Ecto neural progenitor cell (in vitro differentiated cells): ENCODE data around the gene ARL4D.

Source experiments
- DNase-seq: peaks from one replicate; pipeline ENCODE4 v3.0.0-alpha.2; 2018; ENCODE audit warnings: low spot score

The ARL4D gene

DNA sequence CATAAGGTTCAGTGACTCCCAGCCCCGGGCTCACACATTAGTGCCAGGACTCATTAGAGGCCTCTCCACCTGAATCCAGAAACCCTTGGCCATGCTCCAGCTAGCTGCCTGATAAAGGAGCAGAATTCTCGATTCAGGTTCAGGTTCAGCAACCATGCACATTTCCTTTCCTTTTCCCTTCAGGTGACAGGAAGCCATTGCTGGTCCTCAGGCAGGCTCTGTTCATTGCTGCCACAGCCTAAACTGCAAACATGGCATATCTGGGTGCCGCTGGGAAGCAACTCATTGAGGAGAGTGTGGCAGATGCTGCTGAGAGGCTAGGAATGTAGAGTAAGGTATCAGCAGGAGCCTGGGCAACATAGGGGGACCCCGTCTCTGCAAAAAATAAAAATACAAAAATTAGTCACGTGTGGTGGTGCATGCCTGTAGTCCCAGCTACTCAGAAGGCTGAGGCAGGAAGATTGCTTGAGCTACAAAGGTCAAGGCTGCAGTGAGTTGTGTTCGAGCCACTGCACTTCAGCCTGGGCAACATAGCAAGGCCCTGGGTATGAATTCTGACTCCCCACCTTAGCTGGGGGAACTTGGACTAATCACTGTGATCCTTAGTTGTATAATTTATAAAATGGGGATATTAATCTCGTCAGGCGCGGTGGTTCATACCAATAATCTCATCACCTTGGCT, 28.7 kb downstream of the ARL4D start:
- no peak for DNase-seq

DNA sequence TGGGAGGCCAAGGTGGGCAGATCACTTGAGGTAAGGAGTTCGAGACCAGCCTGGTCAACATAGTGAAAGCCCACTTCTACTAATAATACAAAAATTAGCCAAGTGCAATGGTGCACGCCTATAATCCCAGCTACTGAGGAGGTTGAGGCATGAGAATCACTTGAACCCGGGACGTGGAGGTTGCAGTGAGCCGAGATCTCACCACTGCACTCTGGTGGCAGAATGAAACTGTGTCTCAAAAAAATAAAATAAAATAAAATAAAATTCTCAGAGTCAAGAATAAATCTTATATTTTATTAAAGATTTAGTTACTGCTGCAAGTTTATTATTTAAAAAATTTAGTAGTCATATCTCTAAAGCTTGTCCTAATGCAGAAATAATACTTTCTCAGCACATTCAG, 29.7 kb downstream of the ARL4D start:
- DNase-seq = no peak

DNA sequence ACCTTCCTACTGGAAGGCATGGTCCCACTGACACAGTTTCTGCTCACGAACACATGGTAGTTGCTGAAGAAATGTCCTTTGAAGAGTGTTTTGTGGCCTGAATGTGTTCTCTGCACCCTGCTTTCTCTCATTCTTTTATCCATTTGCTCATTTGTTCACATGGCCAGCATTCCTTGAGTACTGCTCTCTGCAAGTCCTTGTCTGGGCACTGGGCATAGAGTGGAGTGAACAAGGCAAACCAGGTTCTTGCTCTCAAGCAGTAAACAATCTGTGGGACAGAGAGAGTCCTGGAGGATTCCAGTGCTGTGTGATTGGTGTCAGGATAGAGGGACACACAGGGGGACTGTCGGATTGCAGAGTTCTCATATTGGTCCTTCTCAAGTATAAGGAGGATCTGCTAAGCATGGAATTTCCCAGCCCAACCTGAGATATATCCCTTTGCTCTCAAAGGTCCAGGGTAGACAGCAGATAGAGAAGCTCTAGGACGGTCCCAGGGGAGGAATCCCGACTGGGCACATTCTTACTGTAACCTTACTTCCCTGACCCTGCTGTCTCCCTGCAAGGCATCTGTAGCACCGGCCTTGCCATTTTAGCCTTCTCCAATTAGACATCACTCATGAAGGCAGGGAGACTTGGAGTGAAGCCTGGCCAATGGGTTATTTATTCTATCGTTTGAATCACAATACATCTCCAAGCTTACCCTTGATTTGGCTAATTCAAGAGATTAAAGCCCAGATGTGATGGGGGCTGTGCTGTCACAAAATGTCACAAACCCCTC, 32.3 kb downstream of the ARL4D start:
- no peak for DNase-seq

DNA sequence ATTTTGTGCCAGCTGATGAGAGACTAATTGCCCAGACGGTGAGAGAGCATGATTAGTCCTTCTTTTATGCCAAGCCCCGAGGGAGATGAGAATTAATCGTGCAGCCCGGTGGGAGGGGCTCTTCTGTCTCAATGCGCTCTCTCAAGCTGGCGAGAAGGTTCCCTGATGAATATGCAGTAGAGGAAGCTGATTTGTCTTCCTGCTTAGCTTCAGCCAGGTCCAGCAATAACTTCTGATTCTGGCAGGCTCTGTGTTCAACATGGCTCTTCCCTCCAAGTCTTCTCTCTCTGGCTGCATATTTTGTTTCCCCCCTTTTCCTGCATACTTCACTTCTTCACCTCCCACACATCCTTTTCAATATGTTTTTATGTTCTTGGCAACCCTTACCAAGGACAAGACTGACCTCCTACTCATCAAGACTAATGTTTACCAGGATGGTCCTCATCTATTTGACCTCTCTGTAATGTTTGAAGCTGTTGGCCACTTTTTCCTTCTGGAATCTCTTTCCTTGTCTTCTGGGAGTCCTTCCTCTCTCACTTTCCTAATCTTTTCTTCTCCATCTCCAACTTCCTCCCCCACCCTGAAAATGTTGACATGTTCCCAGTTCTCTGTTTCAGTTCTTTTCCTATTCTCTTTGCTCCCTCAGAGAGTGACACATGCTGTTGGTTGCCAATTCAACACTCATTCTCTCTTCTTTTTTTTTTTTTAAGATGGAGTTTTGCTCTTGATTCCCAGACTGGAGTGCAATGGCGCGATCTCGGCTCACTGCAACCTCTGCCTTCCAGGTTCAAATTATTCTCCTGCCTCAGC, 33.1 kb downstream of the ARL4D start:
- DNase-seq = no peak

DNA sequence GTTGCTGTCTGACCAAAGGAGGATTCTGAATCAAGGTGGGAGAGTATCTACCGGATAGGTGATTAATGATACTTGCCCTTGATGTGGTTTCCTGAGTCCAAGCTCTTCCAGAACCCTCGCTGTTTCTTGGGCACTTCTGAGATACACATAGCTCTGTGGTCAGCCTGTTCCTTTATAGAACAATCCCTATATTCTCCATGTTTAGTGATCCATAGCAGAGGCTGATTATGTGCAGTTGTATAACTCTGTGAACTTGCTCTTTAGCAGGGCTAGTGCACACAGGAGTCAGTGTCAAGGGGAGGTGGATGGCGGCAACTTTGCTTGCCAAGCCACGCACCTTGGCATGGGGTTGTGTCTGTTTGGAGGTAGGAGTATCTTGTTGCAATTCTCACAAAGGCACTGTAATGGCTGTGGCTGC, 36.1 kb downstream of the ARL4D start:
- no peak for DNase-seq

DNA sequence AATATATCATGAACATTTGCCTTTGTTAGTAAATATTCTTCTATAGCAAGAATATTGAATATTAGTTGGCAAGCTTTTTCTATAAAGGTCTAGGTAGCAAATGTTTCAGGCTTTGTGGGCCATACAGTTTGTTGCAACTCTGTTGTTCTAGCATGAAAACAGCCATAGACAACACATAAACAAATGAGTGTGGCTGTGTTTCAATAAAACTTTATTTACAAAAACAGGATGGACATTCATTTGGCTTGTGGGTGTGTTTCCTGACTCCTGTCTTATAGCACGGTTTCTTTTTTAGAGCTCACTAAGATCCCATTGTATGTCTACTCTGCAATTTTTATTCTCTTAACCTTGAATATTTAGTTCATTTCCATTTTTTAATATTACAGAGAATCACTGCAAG, 39.0 kb downstream of the ARL4D start:
- DNase-seq = no peak

DNA sequence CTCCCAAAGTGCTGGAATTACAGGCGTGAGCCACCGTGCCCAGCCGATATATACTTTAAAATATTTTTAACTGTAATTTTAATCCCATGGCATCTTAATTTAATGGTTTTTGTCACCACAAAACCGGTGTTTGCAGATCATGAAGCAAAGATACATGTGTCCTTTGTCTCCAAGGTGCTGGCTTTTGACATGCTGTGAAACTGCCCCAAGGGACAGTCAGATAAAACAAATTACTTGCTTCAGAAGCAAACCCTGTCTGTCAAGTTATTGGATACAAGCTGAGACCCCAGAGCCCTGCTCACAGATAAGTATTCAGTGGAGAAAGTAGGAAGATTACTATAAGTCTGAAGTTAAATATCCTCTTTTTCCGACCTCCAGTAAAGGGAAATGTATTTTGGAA, 39.8 kb downstream of the ARL4D start:
- DNase-seq = no peak

DNA sequence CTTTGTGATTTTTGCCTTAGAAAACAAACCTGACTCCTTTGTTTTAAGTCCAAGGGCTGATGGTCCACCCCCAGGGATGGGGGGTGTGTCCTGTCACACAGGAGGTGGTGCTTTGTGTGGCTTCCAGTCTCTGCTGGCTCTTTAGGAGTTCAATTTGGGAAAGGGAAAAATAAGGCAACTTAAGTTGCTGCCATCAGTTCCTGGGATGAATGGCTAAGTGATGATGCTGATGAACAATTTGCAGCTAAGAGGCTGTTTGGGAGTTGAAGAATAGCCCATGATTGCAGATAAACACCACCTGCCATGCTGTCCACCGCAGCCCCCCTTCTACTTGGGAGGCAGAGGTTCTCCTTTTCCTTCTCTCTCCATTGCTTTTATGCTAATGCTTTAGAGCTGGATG, 40.2 kb downstream of the ARL4D start:
- no peak for DNase-seq

DNA sequence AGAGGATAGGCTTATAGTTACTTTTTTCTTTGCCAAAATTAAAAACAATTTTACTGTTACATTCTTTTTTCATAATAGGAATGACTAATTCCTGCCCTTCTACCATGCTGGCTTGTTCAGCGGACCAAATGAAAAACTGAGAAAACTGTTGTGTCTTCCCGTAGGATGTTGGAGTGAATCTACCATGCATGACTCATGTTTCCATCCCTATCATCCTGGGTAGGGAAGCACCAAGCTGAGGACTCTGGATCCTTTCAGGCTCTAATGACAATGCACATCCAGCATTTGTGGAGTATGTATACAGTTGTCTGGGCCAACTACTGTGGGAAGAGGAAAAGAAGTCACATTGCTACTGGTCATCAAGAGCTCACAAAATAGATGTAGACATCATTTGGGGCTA, 43.9 kb downstream of the ARL4D start:
- DNase-seq = no peak

DNA sequence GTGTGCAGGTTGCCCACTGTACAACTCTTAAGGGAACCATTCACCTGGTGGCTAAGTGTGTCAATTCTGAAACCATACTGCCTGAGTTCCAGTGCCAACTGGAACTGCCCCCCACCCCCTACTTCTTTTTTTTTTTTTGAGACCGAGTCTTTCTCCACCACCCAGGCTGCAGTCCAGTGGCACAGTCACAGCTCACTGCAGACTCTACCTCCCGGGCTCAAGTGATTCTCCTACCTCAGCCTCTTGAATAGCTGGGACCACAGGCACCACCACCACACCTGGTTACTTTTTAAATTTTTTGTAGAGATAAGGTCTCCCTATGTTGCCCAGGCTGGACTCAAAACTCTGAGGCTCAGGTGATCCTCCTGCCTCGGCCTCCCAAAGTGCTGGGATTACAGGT, 44.6 kb downstream of the ARL4D start:
- DNase-seq = no peak

DNA sequence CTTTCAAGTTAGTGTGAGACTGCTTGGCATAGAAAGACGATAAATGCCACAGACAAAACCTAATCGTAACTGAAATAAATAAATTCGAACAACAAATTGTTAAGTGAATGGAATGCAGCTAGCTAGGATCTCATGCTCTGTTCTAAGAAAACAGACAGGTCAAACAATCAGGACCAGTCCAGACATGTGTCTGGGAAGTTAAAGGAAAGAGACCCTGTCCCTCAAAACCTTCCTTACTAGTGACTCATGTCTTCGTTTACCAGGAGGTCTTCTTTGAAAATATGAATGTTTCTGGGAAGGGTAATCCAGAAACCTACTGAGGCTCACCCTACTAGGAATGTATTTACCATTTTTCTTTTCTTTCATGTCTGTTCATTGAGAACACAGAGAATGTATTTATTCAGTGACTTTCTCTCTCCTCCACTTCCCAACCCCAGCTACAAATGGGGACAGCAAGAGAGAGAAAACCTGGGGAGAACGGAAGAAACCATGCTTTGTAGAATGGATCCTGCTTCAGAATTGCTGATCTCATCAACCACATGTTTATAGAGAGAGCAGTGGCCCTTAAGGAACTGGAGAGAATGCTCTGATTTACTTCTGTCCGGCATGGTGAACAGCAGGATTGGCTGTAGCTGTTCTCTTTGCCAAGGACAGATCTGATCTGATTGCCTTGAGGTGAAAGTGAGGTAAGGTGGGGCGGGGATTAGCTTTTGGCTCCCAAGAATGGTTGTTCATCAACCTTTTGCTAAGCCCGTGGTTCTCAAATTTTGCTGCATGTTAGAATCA, 45.6 kb downstream of the ARL4D start:
- no peak for DNase-seq

DNA sequence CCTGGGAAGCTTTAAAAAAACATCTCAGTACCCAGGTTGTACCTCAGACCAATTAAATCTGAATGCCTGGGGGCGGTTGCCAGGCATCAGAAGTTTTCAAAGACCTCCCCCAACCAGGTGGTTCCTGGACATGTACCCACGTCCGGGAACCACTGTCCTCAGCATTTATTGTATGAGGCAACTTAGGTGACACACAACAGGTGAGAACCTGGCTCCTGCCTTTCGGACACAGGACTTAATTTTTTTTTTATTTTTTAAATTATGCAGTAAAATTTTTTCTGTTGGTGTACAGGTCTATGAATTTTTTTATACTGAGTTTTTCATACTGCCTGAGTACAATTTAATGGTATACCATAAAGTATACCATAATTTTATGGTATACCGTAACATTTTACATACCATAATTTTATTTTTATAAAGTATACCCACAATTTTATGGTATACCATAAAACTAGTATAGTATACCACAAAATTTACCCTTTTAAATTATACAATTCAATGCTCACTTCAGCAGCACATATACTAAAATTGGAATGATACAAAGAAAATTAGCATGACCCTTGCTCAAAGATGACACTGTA, 46.3 kb downstream of the ARL4D start:
- DNase-seq = no peak

DNA sequence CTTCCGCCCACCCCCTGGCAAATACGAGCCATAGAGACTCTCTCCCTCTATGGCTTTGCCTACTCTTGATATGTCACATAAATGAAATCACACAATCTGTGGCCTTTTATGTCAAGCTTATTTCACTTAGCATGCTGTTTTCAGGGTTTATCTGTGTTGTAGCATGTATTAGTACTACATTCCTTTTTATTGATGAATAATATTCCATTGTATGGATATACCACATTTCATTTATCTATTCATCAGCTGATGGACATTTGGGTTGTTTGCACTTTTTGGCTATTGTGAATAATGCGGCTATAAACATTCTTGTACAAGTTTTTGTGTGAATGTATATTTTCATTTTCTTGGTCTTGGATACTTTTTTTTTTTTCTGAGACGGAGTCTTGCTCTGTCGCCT, 48.0 kb downstream of the ARL4D start:
- DNase-seq = no peak

DNA sequence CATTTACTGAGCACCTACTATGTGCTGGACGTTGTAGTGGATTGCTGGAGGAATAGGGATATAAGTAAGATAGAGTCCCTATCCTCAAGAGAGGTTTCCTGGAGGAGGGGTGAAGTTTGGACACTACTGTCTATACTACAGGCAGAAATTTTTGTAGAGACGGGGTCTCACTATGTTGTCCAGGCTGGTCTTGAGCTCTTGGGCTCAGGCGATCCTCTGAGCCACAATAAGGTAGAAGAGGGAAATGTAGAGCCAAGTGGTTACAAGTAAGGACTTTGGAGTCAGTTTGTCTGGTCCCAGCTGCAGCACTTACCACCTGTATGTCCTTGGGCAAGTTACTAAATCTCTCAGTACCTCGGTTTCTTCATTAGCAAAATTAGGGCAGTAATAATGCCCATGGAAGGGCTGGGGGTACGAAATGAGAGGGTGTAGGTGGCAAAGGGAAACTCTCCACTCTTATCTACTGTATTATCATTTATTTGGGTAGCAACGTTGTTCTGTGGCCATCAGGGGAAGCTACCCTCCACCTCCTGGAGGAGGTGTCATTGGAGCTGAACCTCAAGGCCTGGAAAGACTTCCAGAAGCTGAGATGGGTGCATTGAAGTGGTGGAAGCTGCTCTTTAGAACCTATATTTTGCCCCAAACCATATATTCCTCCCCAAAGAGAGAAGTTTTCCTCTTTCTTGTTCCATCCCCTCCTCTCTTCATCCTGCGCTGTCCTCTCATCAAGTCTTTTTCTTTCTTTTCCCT, 50.1 kb downstream of the ARL4D start:
- no peak for DNase-seq

DNA sequence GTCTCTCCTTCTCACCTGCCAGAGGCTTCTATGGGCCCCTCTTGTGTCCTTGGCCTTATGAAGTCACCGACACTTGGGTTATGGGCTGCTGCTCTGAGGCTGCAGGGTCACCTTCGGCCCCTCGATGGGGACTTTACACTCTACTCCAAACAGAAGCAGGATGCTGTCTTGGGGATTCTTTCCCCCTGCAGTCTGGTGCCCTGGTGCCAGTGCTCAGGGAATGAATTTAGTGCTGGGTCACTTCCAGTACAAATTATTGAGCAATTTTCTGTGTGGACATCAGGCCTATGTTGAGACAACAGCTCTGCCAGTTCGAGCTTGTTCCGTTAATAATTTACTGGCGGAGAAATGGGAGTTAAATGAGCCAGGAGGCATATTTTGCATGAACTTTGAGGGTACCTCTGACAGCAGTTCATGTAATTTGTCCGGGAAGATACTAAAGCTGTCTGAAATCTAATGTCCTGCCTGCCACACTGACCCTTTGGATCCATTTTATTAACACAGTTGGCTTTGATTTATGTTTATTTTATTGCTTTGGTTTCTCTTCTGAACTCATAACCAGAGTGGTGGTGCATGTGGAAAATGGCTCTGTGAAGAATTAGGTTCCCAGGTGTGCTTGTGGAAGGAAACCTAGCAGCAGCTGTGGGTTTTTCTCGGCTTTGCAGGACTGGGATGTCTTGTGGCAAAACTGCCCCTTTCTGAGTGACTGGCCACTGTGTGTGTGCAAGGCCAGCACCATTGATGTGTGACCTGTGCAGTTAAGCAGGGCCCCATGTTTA, 50.9 kb downstream of the ARL4D start:
- DNase-seq = no peak
